Measurements from ENCODE around the gene RTN3. TPM values are rescaled to one million over a fixed set of nuclear protein-coding genes. Genes with fewer than 3 reads are reported as not detected.
"Not testable (repeated sequence)": the region's sequence is repeated elsewhere in the genome, so short reads cannot be mapped to it uniquely, and the experiment has no call there.

Gene RTN3
- total RNA-seq, 1 donor from 2014 or later: 126 TPM

DNA sequence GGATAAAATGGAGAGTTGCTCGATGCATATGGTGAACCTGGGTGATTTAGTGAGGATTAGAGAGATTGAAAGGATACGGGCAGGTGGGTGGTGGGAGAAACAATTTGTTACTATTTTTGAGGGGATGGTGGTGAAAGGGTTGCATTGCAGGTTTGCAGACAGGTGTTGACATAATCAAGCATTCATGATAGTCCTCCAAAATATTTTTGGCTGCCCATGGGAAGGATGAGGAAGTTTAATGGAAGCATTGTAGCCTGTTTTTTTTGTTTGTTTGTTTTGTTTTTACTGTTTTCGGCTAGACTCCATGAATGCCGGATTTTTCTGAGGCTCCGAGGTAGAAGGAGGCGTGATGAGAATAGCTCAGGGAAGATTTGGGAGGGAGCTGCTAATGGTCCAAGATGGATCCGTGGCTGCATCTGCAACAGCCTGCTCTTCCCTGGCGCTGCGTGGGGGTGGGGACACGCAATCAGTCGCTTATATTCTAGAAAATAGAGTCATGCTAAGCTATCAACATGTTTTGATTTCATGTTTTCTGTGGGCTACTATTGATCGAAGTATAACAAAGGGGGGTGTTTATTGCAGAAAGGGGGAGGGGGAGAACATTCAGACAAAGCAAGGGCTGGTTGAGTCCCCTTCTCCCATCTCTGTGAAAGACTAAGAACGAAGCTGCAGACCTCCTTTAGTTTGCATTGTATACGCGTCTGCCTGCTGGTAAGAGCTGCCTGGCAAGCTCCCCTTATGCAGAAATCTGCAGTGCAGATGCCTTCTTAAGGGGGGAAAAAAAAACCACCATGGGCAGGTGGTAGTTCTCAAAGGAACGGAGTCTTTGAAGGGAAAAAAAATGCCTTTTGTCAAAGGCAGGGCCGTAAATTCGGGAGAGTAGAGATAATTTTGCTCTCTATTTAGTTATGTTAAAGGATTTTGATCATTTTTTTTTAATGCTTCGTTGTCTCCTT lies 1.0 kb downstream of the RTN3 start:
- no peak for DNase-seq (ENCODE audit: low read depth)

DNA sequence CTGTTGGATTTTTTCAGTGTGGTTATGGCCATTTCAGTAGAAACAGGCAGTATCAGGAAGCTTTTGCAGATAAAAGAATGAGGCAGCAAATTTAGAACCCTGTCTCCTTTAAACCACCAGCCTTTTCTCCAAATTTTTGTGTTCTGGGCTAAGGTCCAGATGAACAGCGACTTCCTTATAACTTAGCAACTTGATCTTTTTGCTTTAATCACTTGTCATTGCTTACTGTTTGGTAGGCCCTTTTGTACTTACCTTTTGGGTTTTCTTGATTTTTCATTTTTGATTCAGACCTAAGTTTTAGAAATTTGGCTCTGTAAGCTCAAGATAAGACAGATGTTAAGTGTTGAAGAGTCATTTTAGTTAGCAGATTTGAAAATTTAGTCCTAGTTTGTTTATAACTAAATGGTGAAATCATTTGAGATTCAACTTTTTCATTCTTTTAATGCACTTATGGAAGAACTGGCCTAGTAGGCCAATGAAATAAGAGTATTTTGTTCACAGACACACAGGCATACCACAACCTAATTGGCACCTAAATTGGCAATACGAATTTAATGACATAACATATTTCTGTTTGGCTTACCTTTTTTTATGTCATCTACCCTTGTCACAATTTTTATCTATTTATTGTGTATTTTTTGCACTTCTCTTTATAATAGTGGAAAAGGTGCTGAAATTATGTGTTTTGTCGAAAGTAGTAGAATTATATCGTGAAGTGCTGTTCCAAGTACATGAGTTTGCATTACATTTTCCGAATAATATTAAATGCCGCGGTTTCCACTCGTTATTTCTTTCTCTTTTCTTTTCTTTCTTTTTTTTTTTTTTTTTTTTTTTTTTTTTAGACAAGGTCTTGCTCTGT lies 2.1 kb downstream of the RTN3 start:
- DNase-seq (ENCODE audit: low read depth): no peak

DNA sequence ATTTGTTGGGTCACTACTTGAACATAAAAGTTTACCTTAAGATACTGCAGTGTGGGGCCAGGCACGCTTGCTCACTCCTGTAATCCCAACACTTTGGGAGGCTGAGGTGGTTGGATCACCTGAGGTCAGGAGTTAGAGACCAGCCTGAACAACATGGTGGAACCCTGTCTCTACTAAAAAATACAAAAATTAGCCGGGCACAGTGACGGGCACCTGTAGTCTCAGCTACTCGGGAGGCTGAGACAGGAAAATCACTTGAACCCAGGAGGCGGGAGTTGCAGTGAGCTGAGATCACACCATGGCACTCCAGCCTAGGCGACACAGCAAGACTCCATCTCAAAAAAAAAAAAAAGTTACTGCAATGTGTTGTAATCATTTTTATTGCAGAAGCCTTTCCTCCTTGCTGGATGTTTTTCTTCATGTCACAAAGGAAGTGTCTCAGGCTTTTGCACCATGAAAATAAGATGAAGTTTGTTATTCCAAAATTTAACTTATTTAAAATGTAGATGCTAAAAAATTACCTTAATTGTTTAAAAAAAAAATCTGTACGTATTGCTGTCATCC lies 3.9 kb downstream of the RTN3 start:
- not testable (repeated sequence) for DNase-seq (ENCODE audit: low read depth)

DNA sequence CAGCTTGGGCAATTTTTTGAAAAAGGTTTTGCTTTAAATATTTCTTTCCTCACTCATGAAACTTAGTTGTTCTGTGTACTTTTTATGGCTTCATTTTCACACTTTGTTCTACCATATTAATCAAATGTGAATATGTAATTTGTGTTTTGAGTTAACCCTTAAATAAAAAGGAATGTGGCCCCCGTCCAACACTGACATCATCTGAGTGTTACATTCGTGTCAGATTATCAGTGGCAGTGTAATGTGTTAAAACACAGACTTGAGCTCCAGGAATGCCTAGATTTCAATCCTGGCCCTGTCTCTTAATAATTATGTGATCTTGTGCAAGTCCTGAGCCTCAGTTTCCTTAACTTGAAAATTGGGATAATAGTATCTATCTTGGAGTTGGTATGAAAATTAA lies 5.6 kb downstream of the RTN3 start:
- DNase-seq (ENCODE audit: low read depth): no peak

DNA sequence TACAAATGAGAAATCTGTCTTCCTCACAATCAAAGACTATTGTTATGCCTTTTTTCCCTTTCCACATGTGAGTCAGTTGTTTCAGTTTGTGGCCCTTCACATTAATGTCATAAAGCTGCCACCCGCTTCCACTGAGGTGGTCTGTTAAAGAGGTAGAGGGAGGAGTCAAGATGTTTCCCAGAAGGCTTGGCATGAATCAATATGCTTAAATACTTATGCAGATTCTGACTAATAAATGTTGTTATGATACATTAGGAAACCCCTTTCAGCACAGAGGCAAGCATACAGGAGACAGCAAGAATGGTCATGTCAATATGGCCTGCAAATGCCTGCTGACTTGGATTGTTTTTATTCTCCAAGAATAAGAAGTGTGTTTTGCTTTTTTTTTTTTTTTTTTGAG lies 6.5 kb downstream of the RTN3 start:
- no peak for DNase-seq (ENCODE audit: low read depth)

DNA sequence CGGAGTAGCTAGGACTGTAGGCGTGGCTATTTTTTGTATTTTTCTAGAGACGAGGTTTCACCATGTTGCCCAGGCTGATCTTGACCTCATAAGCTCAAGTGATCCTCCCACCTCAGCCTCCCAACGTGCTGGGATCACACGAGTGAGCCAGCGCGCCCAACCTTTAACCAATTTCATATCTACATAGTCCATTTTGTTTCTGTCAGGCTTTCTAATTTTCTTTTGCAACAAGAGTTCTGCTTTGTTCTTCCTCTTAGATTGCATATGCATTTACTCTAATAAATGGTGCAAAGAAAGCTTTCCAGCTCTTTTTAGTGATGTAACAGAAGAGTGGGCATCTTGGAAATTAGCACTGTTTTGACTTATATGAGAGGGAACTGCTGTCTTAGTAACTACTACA lies 13.3 kb downstream of the RTN3 start:
- DNase-seq (ENCODE audit: low read depth): no peak

DNA sequence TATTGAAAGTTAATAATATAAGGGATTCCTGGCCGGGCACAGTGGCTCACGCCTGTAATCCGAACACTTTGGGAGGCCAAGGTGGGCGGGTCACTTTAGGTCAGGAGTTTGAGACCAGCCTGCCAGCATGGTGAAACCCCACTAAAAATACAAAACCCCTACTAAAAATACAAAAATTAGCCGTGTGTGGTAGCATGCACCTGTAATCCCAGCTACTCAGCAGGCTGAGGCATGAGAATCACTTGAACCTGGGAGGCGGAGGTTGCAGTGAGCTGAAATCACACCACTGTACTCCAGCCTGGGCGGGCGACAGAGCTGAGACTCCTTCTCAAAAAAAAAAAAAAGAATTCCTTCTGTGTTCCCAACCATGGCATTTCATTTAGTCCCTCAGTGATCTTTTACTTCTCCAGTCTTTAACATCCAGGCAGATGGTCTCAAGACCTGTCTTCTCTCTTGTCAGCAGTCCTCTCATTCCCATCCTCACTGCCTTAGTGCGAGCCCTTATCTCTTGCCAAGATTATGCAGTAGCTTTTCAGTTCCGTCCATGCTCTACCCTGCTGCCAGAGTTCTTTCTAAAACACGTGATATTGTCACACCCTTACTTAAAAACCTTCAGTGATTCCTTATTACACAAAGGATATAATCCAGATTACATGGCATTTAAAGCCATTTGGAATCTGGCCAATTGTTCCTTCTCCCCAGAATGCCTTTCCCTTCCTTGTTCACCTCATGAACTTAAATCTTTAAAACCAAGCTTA lies 17.9 kb downstream of the RTN3 start:
- DNase-seq (ENCODE audit: low read depth): no peak

DNA sequence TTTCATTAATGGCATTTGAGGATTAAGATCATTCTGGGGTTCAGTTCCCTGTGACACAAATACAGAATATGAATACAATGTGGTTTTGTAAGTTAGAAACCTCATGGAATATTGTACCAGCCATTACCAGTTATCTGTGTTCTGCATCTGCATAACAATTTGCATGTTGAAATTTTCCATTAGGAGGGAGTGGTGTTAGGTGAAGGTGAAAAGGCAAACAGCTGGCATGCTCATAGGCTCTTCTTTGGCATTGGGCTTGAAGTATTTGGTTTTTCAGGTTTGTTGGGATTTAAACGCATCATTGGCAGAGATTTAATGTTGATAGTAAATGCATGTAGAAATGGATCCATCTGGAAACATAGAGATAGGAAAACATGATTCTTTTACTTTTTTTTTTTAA lies 18.6 kb downstream of the RTN3 start:
- DNase-seq (ENCODE audit: low read depth): no peak

DNA sequence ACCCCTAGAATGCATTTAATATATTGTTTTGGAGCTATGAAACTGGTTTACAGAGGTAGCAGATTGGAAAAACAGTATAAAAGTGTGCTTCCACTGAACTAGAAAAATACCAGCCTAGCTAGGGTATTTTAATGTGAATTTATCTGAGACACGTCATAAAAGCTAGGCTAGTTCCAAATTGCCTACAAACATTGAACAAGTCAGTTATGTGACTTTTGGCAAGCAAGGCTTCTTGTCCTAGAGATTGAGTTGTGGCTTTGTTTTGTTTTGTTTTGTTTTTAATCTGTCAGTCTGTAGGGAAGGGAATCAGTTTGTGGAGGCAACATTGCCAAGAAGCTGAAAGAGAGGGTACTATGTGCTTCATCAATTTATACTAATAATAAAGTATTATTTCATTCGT lies 24.2 kb downstream of the RTN3 start:
- no peak for DNase-seq (ENCODE audit: low read depth)

DNA sequence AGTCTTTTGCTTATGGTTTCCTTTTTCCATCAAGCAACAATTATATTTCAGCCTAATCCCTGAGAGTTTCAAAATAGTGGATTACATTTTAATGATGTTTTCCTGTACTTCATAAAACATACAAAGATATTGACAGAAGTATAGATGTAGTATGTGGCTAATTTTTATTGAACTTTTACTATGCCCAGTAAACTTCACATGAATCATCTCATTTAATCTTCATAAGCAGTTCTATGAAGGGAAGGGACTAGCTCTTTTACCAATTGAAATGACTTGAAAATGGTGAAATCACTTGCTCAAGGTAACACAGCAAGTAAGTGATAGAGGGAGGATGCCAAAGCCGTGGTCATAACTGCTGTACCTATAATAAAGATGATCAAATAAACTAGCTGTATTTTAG lies 27.5 kb downstream of the RTN3 start:
- DNase-seq (ENCODE audit: low read depth): no peak

DNA sequence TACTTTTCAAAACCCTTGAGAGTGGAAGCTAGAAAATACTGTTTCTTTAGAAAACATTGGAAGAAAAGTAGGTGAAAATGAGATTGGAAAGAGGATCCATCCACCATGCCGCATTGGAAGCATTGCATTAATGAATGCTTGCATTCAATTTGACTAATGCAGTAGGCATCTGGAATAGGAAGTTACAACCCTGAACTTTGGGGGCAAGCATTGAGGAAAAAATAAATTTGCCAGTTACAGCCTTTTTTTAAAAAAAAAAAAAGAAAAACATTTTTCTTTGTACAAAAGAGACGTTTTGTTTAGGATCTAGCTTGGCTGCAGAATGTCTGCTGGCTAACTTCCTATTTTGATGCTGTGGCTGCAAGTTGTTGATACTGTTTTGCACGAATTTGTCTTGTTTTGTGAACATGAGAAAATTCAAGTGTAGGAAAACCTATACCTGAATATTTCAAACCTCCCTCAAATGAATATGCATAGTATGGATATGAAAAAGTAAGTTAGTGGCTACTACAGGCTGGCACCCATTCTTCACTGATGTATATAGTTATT lies 28.1 kb downstream of the RTN3 start:
- DNase-seq (ENCODE audit: low read depth): no peak

DNA sequence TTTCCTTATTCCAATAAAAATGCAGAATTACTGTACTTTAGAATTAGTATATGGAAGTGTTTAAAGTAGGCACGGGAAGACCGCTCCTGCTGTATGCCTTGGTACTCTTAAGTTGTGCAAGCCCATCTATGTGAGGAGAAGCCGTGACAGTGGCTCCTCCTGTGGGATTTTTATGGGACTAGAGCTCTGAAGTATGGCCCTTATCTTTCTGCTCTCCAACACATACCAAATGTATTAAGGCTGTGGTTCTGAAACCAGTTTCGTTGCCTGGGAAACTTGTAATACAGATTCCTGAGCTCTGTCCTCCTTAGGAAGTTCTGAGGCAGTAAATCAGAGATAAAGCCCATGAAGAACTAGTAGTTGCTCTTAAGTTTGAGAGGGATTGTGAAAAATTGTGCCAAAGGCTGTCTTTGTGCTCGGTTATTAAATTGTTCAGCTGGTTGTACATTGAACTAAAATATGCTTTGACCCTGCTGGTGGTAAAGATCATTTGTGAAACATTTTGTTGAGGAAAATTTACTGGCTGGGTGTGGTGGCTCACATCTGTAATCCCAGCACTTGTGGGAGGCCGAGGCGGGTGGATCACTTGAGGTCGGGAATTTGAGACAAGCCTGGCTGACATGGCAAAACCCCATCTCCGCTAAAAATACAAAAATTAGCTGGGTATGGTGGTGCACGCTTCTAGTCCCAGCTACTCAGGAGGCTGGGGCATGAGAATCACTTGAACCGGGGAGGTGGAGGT lies 29.3 kb downstream of the RTN3 start:
- DNase-seq (ENCODE audit: low read depth): no peak

DNA sequence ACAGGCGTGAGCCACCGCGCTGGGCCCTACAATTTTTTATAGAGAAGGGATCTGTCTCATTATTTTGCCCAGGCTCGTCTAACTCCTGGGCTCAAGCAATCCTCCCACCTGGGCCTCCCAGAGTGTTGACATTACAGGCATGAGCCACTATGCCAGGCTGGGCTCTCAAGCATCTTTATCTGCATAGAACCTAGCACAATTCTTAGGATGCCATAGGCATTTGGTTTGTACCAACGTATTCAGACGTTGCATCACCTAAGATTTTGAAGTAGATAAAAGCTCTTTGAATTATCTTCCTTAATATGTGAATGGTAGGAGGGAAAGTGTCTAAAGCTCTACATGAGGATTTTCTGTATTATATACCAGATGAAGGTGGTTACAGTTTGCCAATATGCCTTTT lies 30.5 kb downstream of the RTN3 start:
- DNase-seq (ENCODE audit: low read depth): no peak

DNA sequence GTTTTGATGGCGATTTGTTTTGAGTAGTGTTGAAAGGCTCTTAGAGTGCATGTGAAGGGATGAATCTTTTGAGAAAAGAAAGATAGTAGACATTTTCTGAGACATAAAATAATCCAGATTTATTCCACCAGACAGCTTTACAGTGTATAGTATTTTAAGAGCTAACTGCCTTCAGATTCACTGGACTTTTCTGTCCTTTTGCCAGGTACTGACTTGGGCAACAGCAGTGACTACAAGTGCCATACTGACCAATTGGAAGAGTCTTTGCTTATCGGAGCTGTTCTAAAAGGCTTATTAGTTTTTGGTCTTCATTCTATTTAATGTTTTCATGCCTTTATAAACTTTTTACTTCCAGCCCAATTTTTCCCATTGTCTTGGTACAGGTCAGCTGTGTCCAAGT lies 32.5 kb downstream of the RTN3 start:
- DNase-seq (ENCODE audit: low read depth): no peak

DNA sequence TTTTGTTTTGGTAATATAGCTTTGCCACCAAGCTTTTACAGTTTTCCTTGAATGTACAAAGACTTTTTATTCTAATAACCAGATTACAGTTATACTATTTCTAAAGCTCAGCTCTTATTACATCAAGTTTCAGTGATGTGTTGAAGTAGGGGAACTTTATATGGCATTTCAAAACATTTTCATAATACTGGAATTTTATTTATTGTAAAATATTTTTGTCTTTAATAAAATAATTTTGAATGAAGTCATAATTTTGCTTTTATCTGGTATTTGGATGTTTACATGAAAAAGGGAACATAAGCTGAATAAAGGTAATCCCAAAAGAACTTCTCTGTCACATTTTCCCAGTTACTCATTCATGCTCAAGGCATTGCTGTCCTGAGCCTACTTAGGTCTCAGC lies 34.7 kb downstream of the RTN3 start:
- DNase-seq (ENCODE audit: low read depth): no peak

DNA sequence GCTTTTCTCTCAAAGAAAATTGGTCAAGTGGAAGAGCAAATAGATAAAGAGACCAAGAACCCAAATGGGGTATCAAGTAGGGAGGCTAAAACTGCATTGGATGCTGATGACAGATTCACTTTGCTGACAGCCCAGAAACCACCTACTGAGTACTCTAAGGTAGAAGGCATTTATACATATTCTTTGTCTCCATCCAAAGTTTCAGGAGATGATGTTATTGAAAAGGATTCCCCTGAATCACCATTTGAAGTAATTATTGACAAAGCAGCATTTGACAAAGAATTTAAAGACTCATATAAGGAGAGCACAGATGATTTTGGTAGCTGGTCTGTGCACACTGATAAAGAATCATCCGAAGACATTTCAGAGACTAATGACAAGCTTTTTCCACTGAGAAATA lies 37.7 kb downstream of the RTN3 start:
- no peak for DNase-seq (ENCODE audit: low read depth)

DNA sequence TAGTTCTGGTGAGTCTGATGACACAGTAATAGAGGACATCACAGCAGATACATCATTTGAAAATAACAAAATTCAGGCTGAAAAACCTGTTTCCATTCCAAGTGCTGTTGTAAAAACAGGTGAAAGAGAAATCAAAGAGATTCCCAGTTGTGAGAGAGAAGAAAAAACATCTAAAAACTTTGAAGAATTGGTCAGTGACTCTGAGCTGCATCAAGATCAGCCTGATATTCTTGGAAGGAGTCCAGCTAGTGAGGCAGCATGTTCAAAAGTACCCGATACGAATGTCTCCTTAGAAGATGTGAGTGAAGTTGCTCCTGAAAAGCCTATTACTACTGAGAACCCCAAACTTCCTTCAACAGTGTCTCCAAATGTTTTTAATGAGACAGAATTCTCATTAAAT lies 38.7 kb downstream of the RTN3 start:
- DNase-seq (ENCODE audit: low read depth): no peak

DNA sequence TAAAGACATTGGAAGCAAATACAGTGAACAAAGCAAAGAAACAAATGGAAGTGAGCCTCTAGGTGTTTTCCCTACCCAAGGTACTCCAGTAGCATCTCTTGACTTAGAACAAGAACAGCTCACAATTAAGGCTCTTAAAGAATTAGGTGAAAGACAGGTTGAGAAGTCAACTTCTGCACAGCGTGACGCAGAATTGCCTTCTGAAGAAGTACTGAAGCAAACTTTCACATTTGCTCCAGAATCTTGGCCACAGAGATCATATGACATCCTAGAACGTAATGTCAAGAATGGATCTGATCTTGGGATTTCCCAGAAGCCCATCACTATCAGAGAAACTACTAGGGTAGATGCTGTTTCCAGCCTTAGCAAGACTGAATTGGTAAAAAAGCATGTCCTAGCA lies 39.3 kb downstream of the RTN3 start:
- no peak for DNase-seq (ENCODE audit: low read depth)

DNA sequence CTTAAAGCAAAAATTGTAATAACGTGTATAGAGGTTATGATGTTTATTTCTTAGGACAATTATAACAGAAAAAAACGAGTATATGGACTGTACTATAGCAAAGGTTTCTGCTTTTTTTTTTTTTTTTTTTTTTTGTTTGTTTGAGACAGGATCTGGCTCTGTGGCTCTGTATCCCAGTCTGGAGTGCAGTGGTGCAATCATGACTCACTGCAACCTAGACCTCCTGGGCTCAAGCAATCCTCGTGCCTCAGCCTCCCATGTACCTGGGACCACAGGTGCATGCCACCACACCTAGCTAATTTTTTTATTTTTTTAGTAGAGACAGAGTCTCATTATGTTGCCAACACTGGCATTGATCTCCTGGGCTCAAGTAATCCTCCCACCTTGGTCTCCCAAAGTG lies 48.0 kb downstream of the RTN3 start:
- no peak for DNase-seq (ENCODE audit: low read depth)

DNA sequence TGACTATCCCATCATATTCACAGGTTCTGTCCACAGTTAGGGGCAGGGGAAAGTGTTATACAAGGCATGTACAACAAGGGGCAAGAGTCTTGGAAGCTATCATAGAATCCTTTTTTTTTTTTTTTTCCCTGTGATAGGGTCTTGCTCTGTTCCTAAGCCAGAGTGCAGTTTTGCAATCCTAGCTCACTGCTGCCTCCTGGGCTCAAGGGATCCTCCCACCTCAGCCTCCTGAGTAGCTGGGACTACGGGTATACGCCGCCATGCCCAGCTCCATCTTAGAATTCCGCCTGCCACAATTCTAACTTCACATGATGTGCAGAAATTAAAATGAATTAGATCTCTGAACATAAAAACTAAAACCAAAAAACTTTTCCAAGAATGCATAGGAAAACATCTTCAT lies 55.6 kb downstream of the RTN3 start:
- DNase-seq (ENCODE audit: low read depth): no peak

DNA sequence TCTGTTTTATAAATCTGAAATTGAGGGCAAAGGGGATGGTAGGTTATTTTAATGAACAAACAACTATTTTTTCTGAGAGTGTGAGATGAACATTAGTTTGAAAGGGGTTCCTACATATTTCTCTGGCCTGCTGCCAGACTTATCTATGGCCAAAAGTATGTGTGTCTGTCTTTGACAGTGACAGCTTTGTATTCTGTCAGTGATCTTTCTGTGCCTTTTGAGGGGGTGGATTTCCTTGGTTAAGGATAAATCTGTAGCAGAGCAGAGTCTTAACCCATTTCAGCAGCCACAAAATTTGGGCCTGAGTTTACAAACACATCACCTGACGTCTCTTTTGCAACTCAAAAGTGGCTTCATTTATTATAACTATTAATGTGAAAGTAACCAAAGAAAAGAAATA lies 56.4 kb downstream of the RTN3 start:
- no peak for DNase-seq (ENCODE audit: low read depth)
